Activated T-cell treated with anti-CD3 and anti-CD28 coated beads, Interleukin-2, amount 50 U/mL, for 72 hours (primary cell): Measurements from ENCODE around the gene PCDHGB6. TPM values are rescaled to one million over a fixed set of nuclear protein-coding genes. Genes with fewer than 3 reads are reported as not detected.
"Not testable (repeated sequence)": the region's sequence is repeated elsewhere in the genome, so short reads cannot be mapped to it uniquely, and the experiment has no call there.

ENCODE experiments used
- ATAC-seq, 2 donors: fragments of 150-1000 bp; cut with Tn5 transposase; replicated peaks in 1 of 2; 2 replicates each; pipeline ENCODE4 v1.10.0; 2021; ENCODE audit warnings: moderate library complexity in 2 of 2, mild to moderate bottlenecking in 1 of 2
- DNase-seq, 2 donors: peaks; one replicate each; pipeline ENCODE4 v3.0.0; 2021 to 2022; ENCODE audit warnings: mixed read lengths in 1 of 2
- H3K27ac Mint-ChIP-seq: one replicate; pipeline ENCODE4 v1.8.0; 2022; ENCODE audit warnings: mild to moderate bottlenecking, moderate library complexity, mixed read lengths
- H3K27me3 Mint-ChIP-seq: one replicate; pipeline ENCODE4 v1.8.0; 2022; ENCODE audit warnings: low read depth, mixed read lengths
- H3K36me3 Mint-ChIP-seq, 2 donors: one replicate each; pipeline ENCODE4 v1.8.0; 2022; ENCODE audit warnings: mixed read lengths in 2 of 2, mild to moderate bottlenecking in 1 of 2; ENCODE audit not compliant: insufficient read depth in 2 of 2
- H3K4me1 Mint-ChIP-seq: one replicate; pipeline ENCODE4 v1.8.0; 2022; ENCODE audit warnings: low read depth, mixed read lengths
- H3K4me3 Mint-ChIP-seq, 2 donors: one replicate each; pipeline ENCODE4 v1.8.0; 2022; ENCODE audit warnings: mild to moderate bottlenecking in 2 of 2, mixed read lengths in 2 of 2, moderate library complexity in 2 of 2
- H3K9me3 Mint-ChIP-seq, 2 donors: one replicate each; pipeline ENCODE4 v1.8.0; 2022; ENCODE audit warnings: mixed read lengths in 2 of 2
- total RNA-seq, 2 donors: library from RNA; stranded (reverse); gene quantifications; one replicate each; pipeline ENCODE4 v1.2.3, GENCODE V29; 2022

The PCDHGB6 gene
- total RNA-seq, 2 donors from 2014 or later, result 0.09 TPM; not detected in 1

- H3K4me1 Mint-ChIP-seq, result peaks cover 46% of the 10 kb centered on the region
- H3K36me3 Mint-ChIP-seq, result peaks cover 17 to 43% of the 10 kb centered on the region in 2 donors
- peak within 1 kb of the TSS; percentile 77 for H3K27ac Mint-ChIP-seq
- not testable (repeated sequence) for H3K9me3 Mint-ChIP-seq
- peak within 1 kb of the TSS; percentile 77 to 86 for H3K4me3 Mint-ChIP-seq
- ATAC-seq, result peak; percentile 77 to 79
- peaks cover 90% of the 10 kb centered on the region for H3K27me3 Mint-ChIP-seq
- peak; percentile 67 to 71 for DNase-seq
Observed at GRCh38 chr5:141417494-141418172, 9.8 kb downstream of the PCDHGB6 start, which contains the start of gene PCDHGB7. TSS of gene PCDHGB7 (plus strand) at chr5:141417677. CDS start at chr5:141417860, 183 bp downstream.

- Mint-ChIP-seq H3K4me3 (no peak overlapping the region), H3K27ac (no peak overlapping the region), H3K4me1 (peaks cover 31% of the 10 kb centered on the region), H3K9me3 (peaks cover 8 to 14% of the 10 kb centered on the region in 2 donors), H3K36me3 (peaks cover 23 to 35% of the 10 kb centered on the region in 2 donors), H3K27me3 (peaks cover 86% of the 10 kb centered on the region)
- ATAC-seq (no peak), DNase-seq (no peak)
Observed at GRCh38 chr5:141419074-141419880, 11.5 kb downstream of the PCDHGB6 start.

DNA sequence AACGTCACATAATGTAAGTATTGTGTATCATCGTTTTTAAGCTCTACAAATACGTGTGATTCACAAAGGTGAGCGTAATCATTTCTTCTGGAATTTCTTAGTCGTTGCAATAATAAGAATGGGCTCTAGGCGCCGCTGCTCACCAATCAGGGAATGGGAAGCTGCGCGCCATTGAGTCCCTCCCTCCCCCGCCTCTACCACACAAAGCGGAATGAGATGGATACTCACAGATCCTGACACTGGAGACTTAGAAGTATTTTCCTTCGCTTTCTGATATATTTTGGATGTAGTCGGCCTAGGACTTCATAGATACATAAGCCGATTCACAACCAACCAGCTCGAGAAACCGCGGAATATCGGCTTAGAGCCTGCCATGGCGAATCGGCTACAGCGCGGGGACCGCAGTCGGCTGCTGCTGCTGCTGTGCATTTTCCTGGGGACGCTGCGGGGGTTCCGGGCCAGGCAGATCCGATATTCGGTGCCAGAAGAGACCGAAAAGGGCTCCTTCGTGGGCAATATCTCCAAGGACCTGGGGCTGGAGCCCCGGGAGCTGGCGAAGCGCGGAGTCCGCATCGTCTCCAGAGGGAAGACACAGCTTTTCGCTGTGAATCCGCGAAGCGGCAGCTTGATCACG is 13.2 kb downstream of the PCDHGB6 start, which contains the start of gene PCDHGA11:
Gene PCDHGA11, plus strand, starts transcription at position 197 of the 634 bp plus-strand sequence. Its CDS starts 177 bp downstream, at position 374.
- Mint-ChIP-seq H3K27ac (peak within 1 kb of the TSS; percentile 80), H3K4me3 (peak within 1 kb of the TSS; percentile 85 to 87), H3K9me3 (peaks cover 5 to 12% of the 10 kb centered on the region in 2 donors), H3K27me3 (peaks cover 85% of the 10 kb centered on the region), H3K36me3 (peaks cover 19 to 34% of the 10 kb centered on the region in 2 donors), H3K4me1 (peaks cover 20% of the 10 kb centered on the region)
- DNase-seq (peak; percentile 56 to 58), ATAC-seq (peak; percentile 48 to 49)

- Mint-ChIP-seq H3K27me3 (peaks cover 88% of the 10 kb centered on the region), H3K27ac (peak overlapping the region; percentile 38), H3K36me3 (peaks cover 19 to 34% of the 10 kb centered on the region in 2 donors), H3K4me1 (peaks cover 20% of the 10 kb centered on the region), H3K9me3 (peaks cover 5 to 12% of the 10 kb centered on the region in 2 donors), H3K4me3 (peak overlapping the region; percentile 85 to 87)
- no peak for DNase-seq
- no peak for ATAC-seq
Observed at GRCh38 chr5:141421489-141421855, 13.7 kb downstream of the PCDHGB6 start.

DNA sequence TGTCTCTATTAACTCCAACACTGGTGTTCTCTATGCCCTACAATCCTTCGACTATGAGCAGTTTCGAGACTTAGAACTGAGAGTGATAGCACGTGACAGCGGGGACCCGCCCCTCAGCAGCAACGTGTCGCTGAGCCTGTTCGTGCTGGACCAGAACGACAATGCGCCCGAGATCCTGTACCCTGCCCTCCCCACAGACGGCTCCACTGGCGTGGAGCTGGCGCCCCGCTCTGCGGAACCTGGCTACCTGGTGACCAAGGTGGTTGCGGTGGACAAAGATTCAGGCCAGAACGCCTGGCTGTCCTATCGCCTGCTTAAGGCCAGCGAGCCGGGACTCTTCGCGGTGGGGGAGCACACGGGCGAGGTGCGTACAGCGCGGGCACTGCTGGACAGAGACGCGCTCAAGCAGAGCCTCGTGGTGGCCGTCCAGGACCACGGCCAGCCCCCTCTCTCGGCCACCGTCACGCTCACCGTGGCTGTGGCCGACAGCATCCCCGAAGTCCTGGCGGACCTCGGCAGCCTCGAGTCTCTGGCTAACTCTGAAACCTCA is 15.0 kb downstream of the PCDHGB6 start:
- no peak for DNase-seq
- no peak overlapping the region for H3K4me3 Mint-ChIP-seq
- H3K9me3 Mint-ChIP-seq, result peaks cover 5 to 12% of the 10 kb centered on the region in 2 donors
- H3K36me3 Mint-ChIP-seq, result peaks cover 18 to 34% of the 10 kb centered on the region in 2 donors
- H3K4me1 Mint-ChIP-seq, result peaks cover 18% of the 10 kb centered on the region
- H3K27ac Mint-ChIP-seq, result no peak overlapping the region
- peaks cover 87% of the 10 kb centered on the region for H3K27me3 Mint-ChIP-seq
- ATAC-seq, result no peak

GRCh38 chr5:141427783-141428426 is 20.1 kb downstream of the PCDHGB6 start:
- H3K4me3 Mint-ChIP-seq, result no peak overlapping the region
- peaks cover 10 to 13% of the 10 kb centered on the region in 2 donors for H3K9me3 Mint-ChIP-seq
- ATAC-seq, result no peak
- H3K4me1 Mint-ChIP-seq, result peaks cover 21% of the 10 kb centered on the region
- peaks cover 16 to 22% of the 10 kb centered on the region in 2 donors for H3K36me3 Mint-ChIP-seq
- DNase-seq, result no peak
- H3K27ac Mint-ChIP-seq, result no peak overlapping the region
- H3K27me3 Mint-ChIP-seq, result peaks cover 75% of the 10 kb centered on the region

DNA sequence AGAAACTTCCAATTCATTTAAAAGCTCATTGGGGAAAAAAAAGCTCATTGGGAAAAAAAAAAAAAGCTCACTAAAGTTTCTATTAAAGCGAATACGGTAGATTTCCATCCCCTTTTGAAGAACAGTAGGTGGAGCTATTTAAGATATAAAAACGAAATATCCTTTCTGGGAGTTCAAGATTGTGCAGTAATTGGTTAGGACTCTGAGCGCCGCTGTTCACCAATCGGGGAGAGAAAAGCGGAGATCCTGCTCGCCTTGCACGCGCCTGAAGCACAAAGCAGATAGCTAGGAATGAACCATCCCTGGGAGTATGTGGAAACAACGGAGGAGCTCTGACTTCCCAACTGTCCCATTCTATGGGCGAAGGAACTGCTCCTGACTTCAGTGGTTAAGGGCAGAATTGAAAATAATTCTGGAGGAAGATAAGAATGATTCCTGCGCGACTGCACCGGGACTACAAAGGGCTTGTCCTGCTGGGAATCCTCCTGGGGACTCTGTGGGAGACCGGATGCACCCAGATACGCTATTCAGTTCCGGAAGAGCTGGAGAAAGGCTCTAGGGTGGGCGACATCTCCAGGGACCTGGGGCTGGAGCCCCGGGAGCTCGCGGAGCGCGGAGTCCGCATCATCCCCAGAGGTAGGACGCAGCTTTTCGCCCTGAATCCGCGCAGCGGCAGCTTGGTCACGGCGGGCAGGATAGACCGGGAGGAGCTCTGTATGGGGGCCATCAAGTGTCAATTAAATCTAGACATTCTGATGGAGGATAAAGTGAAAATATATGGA is 22.7 kb downstream of the PCDHGB6 start, which contains the start of gene PCDHGA12:
Gene PCDHGA12, plus strand, starts transcription at position 176 of the 782 bp plus-strand sequence. Its CDS starts 253 bp downstream, at position 429.
- Mint-ChIP-seq H3K9me3 (peaks cover 9 to 10% of the 10 kb centered on the region in 2 donors), H3K27ac (peak within 1 kb of the TSS; percentile 77), H3K27me3 (peaks cover 68% of the 10 kb centered on the region), H3K36me3 (peaks cover 13 to 23% of the 10 kb centered on the region in 2 donors), H3K4me1 (peaks cover 21% of the 10 kb centered on the region), H3K4me3 (peak within 1 kb of the TSS; percentile 84 to 87)
- DNase-seq, result peak in 1 of 2 donors; percentile 55
- ATAC-seq, result peak; percentile 53 to 78

DNA sequence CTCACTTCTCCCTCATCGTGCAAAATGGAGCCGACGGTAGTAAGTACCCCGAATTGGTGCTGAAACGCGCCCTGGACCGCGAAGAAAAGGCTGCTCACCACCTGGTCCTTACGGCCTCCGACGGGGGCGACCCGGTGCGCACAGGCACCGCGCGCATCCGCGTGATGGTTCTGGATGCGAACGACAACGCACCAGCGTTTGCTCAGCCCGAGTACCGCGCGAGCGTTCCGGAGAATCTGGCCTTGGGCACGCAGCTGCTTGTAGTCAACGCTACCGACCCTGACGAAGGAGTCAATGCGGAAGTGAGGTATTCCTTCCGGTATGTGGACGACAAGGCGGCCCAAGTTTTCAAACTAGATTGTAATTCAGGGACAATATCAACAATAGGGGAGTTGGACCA is 23.5 kb downstream of the PCDHGB6 start:
- Mint-ChIP-seq H3K27ac (no peak overlapping the region), H3K27me3 (peaks cover 63% of the 10 kb centered on the region), H3K36me3 (peaks cover 13 to 23% of the 10 kb centered on the region in 2 donors), H3K4me3 (peak overlapping the region; percentile 84 to 87), H3K4me1 (peaks cover 21% of the 10 kb centered on the region), H3K9me3 (peaks cover 9 to 10% of the 10 kb centered on the region in 2 donors)
- DNase-seq (peak in 1 of 2 donors; percentile 31), ATAC-seq (peak in 1 of 2 donors; percentile 37)

DNA sequence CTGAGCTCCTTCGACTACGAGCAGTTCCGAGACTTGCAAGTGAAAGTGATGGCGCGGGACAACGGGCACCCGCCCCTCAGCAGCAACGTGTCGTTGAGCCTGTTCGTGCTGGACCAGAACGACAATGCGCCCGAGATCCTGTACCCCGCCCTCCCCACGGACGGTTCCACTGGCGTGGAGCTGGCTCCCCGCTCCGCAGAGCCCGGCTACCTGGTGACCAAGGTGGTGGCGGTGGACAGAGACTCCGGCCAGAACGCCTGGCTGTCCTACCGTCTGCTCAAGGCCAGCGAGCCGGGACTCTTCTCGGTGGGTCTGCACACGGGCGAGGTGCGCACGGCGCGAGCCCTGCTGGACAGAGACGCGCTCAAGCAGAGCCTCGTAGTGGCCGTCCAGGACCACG is 24.5 kb downstream of the PCDHGB6 start:
- H3K4me1 Mint-ChIP-seq, result peaks cover 21% of the 10 kb centered on the region
- H3K4me3 Mint-ChIP-seq, H3K9me3 Mint-ChIP-seq, H3K27ac Mint-ChIP-seq, DNase-seq, ATAC-seq: not testable (repeated sequence)
- H3K27me3 Mint-ChIP-seq, result peaks cover 59% of the 10 kb centered on the region
- H3K36me3 Mint-ChIP-seq, result peaks cover 13 to 23% of the 10 kb centered on the region in 2 donors

- not testable (repeated sequence) for H3K4me3 Mint-ChIP-seq, DNase-seq, ATAC-seq, H3K27ac Mint-ChIP-seq, H3K9me3 Mint-ChIP-seq
- peaks cover 21% of the 10 kb centered on the region for H3K4me1 Mint-ChIP-seq
- peaks cover 13 to 23% of the 10 kb centered on the region in 2 donors for H3K36me3 Mint-ChIP-seq
- peaks cover 58% of the 10 kb centered on the region for H3K27me3 Mint-ChIP-seq
Observed at GRCh38 chr5:141432726-141433125, 24.9 kb downstream of the PCDHGB6 start.

- H3K36me3 Mint-ChIP-seq, result peaks cover 13 to 20% of the 10 kb centered on the region in 2 donors
- no peak for DNase-seq
- H3K4me3 Mint-ChIP-seq, result no peak overlapping the region
- H3K4me1 Mint-ChIP-seq, result peaks cover 21% of the 10 kb centered on the region
- peaks cover 48% of the 10 kb centered on the region for H3K27me3 Mint-ChIP-seq
- peaks cover 6 to 10% of the 10 kb centered on the region in 2 donors for H3K9me3 Mint-ChIP-seq
- no peak overlapping the region for H3K27ac Mint-ChIP-seq
- ATAC-seq, result no peak
Observed at GRCh38 chr5:141434006-141434405, 26.2 kb downstream of the PCDHGB6 start.
